HG03139 (cell line): ENCODE data around the gene EVI5L.
"Not testable (repeated sequence)": the region's sequence is repeated elsewhere in the genome, so short reads cannot be mapped to it uniquely, and the experiment has no call there.

Experiments
- ATAC-seq: cut with Tn5 transposase; IDR thresholded peaks from one replicate; pipeline ENCODE4 v1.9.1; 2021; ENCODE audit not compliant: unreplicated experiment

The EVI5L gene

GRCh38 chr19:7845390-7846154, 15.6 kb downstream of the EVI5L start:
- ATAC-seq: no peak

GRCh38 chr19:7846155-7846646, 16.2 kb downstream of the EVI5L start:
- no peak for ATAC-seq

GRCh38 chr19:7847664-7848063, 17.6 kb downstream of the EVI5L start:
- no peak for ATAC-seq

GRCh38 chr19:7848779-7849457, 18.9 kb downstream of the EVI5L start:
- ATAC-seq: no peak

GRCh38 chr19:7849631-7849999, 19.6 kb downstream of the EVI5L start:
- no peak for ATAC-seq

GRCh38 chr19:7850000-7850813, 20.2 kb downstream of the EVI5L start:
- ATAC-seq: no peak

GRCh38 chr19:7850945-7851622, 21.1 kb downstream of the EVI5L start:
- ATAC-seq: no peak

- ATAC-seq: no peak
These were observed 21.8 kb downstream of the EVI5L start for GRCh38 chr19:7851623-7852500.

GRCh38 chr19:7852851-7853769, 23.1 kb downstream of the EVI5L start:
- no peak for ATAC-seq

GRCh38 chr19:7853770-7854128, 23.7 kb downstream of the EVI5L start:
- ATAC-seq: no peak

GRCh38 chr19:7855426-7856108, 25.5 kb downstream of the EVI5L start:
- ATAC-seq: no peak

- no peak for ATAC-seq
These were observed 26.1 kb downstream of the EVI5L start for GRCh38 chr19:7856109-7856591.

- no peak for ATAC-seq
These were observed 27.0 kb downstream of the EVI5L start for GRCh38 chr19:7856679-7857663.

- no peak for ATAC-seq
These were observed 27.7 kb downstream of the EVI5L start for GRCh38 chr19:7857727-7858108.

GRCh38 chr19:7858109-7858770, 28.2 kb downstream of the EVI5L start:
- ATAC-seq: no peak

GRCh38 chr19:7859087-7859486, 29.1 kb downstream of the EVI5L start:
- ATAC-seq: not testable (repeated sequence)
